NCI-H82 treated with DMSO at 0.1 percent for 48 hours (cell line): ENCODE measurements around the gene GYS1.
"Not testable (repeated sequence)": the region's sequence is repeated elsewhere in the genome, so short reads cannot be mapped to it uniquely, and the experiment has no call there.

Experiments
- DNase-seq: peaks from one replicate; lab custom pipeline; 2025; ENCODE audit not compliant: unreplicated experiment; lab: John Stamatoyannopoulos, UW

Gene GYS1

GRCh38 chr19:49018388-49019241 lies 25.5 kb upstream of the GYS1 start:
- not testable (repeated sequence) for DNase-seq

DNA sequence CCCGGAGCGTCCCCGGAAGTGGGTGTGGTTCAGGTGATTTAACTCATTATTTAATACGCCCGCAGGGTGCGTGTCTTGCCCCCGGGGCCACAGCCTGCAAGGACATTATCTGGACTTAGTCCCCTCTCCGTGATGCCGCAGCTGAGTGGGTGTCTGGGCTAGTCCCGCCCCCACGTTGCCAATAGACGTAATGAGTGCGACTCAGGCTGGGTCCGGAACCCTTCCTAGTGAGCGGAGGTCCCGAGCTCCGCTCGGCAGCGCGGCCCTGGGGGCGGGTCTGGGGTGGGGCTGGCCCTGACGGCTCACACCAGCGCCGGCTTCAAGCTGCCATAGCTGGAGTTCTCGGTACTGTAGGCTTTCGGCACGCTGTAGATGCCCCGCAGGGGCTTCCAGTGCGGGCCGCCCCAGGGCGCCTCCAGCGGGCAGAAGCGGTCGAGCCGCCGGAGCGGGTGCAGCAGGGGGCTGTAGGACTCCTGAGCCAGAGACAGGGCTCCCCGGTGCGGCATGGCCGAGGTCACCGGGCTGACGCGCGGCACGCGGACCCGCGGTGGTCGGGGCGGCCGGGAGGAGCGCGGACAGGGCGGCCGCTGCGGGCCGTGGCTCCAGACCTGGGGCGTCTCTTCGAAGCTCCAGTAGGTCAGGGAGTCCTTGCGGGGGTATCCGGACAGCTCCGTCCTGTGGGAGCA lies 24.7 kb upstream of the GYS1 start:
- no peak for DNase-seq

- DNase-seq = no peak
Measured at GRCh38 chr19:49017041-49017665, 24.0 kb upstream of the GYS1 start, which contains the start of gene LHB. Gene LHB (minus strand): TSS chr19:49017091. CDS start chr19:49017081, 10 bp downstream.

DNA sequence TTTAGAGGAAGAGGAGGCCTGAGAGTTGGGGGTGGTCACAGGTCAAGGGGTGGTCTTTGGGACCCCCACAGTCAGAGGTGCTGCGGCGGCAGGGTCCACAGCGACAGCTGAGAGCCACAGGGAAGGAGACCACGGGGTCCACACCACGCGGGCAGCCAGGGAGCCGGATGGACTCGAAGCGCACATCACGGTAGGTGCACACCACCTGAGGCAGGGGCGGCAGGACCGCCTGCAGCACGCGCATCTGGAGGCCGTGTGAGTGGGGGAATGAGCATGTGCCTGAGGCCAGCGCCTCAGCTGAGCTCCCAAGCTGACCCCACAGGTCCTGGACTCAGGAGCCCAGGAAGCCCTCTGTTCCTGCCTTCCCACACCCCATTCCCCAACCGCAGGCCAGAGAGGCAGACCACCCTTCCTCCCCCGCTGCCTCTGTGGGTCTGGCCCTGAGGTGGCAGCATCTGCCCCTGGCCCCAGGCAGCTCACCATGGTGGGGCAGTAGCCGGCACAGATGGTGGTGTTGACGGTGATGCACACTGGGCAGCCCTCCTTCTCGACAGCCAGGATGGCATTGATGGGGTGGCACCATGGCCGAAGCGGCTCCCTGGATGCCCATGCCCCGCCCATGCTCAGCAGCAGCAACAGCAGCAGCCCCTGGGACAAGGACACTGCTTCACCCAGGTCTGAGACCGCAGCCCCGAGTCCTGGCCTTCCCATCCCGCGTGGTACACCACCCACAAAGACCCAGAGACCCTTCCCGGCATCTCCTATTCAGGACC lies 23.1 kb upstream of the GYS1 start:
- DNase-seq = no peak

- no peak for DNase-seq
Measured at GRCh38 chr19:49014870-49015255, 21.8 kb upstream of the GYS1 start.

DNA sequence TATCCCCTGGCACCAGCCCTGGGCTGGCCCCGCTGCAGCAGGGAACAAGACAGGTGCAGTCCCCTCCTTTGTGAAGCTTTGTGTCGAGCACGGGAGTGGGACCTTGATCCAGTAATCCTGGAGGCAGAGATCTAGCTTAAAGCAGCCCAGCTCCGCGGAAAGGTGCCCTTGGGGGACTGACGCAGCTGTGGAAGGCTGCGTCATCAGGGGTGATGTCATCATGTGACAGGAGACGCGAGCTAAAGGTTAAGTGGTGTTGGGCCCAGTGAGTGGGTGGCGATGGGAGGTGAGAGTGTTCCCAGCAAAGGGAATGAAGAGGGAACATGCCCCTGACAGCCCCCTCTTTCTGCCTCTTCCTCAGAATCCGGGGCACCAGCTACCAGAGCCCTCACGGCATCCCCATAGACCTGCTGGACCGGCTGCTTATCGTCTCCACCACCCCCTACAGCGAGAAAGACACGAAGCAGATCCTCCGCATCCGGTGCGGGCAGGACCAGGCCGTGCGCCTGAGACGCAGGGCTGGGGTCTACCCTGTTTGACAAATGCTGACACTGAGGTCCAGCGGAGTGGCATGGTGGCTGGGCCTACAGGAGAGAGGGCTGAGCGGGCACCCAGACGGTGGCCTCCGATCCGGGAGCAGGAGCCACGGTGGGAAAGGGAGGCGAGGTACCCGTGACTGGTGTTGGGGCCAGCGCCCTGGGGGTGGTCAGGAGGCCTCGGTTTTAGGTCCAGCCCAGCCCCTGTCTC lies 21.2 kb upstream of the GYS1 start:
- DNase-seq = no peak

DNA sequence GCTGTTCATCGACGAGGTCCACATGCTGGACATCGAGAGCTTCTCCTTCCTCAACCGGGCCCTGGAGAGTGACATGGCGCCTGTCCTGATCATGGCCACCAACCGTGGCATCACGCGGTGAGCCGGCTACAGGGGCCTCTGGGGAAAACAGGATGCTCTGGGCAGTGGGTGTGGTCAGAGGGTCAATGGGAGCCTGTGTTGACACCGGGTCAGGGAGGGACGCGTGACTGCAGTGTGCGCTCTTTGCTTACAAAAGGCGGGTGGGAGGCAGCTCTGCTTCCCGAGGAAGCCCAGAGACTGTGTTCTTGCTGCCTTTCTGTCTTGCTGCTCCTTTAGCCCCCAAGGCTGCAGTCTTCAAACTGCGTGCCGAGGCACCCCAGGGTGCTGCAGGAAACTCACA lies 18.1 kb upstream of the GYS1 start:
- no peak for DNase-seq

GRCh38 chr19:49010453-49010852 lies 17.3 kb upstream of the GYS1 start:
- DNase-seq = no peak

DNA sequence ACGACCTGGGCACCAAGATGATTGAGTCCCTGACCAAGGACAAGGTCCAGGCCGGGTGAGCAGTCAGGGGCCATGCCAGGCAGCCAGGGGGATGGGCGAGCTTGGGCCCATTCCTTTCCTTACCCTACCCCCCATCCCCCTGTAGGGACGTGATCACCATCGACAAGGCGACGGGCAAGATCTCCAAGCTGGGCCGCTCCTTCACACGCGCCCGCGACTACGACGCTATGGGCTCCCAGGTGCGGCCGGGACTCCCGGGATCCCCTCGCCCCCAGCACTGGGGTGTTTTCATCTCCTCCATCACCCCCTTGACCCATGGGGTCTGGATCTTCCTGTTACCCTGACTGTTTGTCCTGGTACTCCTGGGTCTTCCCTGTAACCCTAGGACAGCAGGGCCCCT lies 16.7 kb upstream of the GYS1 start:
- no peak for DNase-seq

DNA sequence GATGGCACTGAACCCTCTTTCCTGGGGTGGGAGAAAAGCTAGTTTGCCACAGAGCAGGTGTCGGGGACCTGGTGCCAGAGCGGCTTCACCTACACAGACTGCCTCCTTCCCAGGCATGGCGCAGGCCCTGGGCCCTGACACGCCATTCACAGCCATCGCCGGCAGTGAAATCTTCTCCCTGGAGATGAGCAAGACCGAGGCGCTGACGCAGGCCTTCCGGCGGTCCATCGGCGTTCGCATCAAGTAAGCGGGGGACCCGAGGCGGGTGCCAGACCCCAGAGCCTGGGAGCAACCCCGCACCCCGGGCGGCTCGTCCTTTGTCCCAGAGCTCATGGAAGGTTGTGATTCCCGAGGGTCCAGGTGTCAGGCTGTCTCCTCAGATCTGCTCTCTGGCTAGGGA lies 13.8 kb upstream of the GYS1 start:
- DNase-seq = no peak

DNA sequence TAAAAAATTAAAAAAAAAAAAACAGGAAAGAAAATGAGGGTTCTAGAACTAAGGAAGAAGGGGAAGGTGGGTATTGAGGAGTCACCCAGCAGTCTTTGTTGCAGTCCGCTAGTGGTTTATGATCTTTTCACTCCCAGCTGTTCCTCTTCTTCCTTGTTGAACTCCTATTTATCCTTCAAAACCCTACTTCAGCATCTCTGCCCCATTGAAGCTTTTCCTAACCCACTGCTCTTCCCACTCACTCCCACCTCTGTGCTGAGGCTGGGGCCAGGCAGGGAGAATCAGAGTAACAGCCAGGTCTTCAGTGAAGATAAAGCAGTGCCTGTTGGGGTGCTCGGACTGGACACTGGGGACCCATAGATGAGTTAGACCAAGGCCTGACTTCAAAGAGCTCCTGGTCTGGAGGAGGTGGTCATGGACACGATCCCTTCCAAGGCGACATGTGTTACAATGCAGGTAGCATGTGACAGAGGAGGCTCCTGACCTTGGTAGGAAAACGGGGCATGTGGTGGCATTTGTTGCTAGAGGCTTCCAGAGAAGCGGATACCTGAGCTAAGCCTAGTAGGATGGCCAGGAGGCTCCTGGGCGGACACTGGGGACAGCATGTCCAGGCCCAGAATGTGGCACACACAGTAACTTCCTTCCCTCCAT lies 12.0 kb upstream of the GYS1 start:
- no peak for DNase-seq

- DNase-seq = no peak
Measured at GRCh38 chr19:49004133-49004532, 11.0 kb upstream of the GYS1 start.

DNA sequence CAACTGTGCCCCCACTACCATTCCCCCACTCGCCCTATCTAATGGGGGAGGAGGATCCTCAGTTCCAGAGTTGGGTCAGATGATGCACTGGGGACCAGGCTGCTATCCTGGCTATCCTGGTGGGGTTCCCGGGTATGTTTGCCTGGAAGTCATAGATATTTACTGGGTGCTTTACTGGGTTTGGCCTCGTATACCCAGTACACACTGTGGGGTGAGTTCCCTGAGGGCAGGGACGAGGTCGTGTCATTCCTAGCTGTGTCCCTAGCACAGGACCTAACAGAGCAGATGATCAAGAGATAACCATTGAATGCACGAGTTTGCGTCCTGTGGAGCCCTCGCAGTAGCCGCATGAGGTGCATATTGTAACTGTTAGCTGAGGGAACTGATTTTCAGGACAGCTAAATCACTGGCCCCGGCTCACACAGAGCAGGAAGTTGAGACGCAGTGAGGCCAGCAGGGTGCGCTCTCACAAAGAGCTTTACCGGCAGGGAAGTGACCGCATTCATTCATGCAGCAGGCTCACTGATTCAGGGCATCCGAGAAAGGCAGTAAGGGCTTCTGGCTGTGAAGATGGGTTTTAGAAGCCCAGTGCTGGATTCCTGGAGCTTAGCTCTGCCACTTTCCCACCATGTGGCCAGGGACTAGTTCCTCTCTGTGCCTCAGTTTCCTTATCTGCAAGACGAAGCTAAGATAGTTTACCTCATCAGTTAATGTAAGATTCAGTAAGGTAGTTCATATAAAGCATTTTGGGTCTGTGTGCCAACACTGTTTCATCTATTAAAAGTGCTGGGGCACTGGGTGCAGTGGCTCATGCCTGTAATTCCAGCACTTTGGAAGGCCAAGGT lies 6.6 kb upstream of the GYS1 start:
- DNase-seq = no peak

GRCh38 chr19:48997972-48998371 lies 4.9 kb upstream of the GYS1 start:
- peak; percentile 35 for DNase-seq

GRCh38 chr19:48994035-48994386 lies 902 bp upstream of the GYS1 start:
- DNase-seq = no peak

DNA sequence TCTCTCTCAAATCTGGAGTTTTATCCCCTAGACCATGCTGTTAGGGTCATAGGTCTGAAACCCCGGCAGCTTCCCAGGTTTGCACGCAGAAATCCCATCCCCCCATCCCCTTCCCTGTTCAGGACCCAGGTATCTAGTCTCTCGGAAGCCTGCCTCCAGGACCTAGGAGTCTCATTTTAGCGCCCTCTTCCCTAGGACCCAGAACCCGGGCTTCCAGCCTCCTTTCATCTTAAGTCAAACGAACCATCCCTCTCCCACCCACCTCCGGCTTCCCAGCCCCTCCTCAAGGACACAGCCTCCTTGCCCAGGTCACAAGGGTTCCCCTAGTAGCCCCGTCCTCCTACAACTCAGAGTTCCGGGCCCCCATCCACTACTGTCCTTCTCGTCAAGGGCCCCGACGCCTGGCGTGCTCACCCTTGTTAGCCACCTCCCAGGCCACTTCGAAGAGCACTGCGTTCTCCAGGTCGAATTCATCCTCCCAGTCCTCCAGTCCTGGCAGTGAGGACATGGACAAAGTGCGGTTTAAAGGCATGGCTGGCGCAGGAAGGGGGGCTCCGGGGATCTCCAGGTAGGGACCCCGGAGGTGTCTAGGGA lies 431 bp downstream of the GYS1 start:
- no peak for DNase-seq

GRCh38 chr19:48991873-48992580 lies 1.1 kb downstream of the GYS1 start:
- peak; percentile 24 for DNase-seq

- DNase-seq = no peak
Measured at GRCh38 chr19:48991011-48991609, 2.0 kb downstream of the GYS1 start.
